SH-SY5Y (cell line): Measurements from ENCODE around the gene RNASE2.

Source experiments
- GATA2 ChIP-seq: IDR thresholded peaks from 2 replicates; pipeline ENCODE4 v1.6.1; 2011; ENCODE audit warnings: mild to moderate bottlenecking, low read depth, low read length
- GATA3 ChIP-seq: IDR thresholded peaks from 2 replicates; pipeline ENCODE4 v1.6.1; 2011; ENCODE audit warnings: low read depth, mild to moderate bottlenecking, low read length, moderate library complexity

GRCh38 chr14:20973501-20973900 is 18.2 kb downstream of the RNASE2 start:
- TF ChIP-seq GATA2, result no peak
- no peak for TF ChIP-seq GATA3
